ENCODE measurements around the gene ATP10A. TPM values are rescaled to one million over a fixed set of nuclear protein-coding genes. Genes with fewer than 3 reads are reported as not detected.

The ATP10A gene
- total RNA-seq, 1 experiment from 2014 or later: 2.1 TPM

DNA sequence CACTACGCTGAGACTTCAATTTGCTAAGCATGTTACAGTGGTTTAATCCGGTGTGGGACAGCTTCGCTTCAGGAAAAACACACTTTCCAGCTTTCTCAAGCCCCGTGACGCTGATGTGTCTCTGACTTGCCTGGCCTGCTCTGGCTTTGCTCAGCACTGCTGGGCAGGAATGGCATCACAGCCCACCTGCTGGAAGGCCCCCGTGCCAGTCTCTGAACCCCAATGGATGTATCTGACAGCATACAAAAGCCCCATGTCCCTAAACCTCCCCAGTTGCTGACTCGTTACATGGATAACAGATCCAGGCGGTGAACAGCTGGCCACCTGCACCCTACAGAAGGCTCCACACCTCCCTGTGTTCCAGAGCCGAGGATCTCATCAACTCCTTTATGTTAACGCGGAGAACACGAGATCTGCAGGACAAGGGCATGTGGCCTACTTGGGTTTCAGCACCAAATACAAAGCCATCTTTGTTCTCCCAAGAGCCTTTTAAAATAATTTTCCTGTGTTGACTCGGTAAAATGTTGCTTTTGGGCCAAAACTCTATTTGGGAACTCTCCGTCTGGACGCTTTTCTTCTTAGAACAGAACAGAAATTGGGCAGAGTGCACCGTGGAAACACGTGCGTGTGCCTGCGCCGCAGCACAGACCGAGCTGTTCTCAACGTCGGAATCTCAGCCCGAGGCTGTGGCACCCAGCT is 61.4 kb downstream of the ATP10A start (continued):
- TF ChIP-seq, protein P1, sequence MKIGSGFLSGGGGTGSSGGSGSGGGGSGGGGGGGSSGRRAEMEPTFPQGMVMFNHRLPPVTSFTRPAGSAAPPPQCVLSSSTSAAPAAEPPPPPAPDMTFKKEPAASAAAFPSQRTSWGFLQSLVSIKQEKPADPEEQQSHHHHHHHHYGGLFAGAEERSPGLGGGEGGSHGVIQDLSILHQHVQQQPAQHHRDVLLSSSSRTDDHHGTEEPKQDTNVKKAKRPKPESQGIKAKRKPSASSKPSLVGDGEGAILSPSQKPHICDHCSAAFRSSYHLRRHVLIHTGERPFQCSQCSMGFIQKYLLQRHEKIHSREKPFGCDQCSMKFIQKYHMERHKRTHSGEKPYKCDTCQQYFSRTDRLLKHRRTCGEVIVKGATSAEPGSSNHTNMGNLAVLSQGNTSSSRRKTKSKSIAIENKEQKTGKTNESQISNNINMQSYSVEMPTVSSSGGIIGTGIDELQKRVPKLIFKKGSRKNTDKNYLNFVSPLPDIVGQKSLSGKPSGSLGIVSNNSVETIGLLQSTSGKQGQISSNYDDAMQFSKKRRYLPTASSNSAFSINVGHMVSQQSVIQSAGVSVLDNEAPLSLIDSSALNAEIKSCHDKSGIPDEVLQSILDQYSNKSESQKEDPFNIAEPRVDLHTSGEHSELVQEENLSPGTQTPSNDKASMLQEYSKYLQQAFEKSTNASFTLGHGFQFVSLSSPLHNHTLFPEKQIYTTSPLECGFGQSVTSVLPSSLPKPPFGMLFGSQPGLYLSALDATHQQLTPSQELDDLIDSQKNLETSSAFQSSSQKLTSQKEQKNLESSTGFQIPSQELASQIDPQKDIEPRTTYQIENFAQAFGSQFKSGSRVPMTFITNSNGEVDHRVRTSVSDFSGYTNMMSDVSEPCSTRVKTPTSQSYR (CRISPR knock-in tag; IDR thresholded peaks at IDR 0.05): no peak
- TF ChIP-seq NFATC4 (CRISPR knock-in tag; IDR thresholded peaks at IDR 0.05) (no peak), GABPB1 (CRISPR knock-in tag; IDR thresholded peaks at IDR 0.05) (no peak), IRF2 (CRISPR knock-in tag; IDR thresholded peaks at IDR 0.05; ENCODE audit: borderline replicate concordance, low read depth) (no peak), TCF7 (CRISPR knock-in tag; IDR thresholded peaks at IDR 0.05; ENCODE audit: low read depth) (no peak)

DNA sequence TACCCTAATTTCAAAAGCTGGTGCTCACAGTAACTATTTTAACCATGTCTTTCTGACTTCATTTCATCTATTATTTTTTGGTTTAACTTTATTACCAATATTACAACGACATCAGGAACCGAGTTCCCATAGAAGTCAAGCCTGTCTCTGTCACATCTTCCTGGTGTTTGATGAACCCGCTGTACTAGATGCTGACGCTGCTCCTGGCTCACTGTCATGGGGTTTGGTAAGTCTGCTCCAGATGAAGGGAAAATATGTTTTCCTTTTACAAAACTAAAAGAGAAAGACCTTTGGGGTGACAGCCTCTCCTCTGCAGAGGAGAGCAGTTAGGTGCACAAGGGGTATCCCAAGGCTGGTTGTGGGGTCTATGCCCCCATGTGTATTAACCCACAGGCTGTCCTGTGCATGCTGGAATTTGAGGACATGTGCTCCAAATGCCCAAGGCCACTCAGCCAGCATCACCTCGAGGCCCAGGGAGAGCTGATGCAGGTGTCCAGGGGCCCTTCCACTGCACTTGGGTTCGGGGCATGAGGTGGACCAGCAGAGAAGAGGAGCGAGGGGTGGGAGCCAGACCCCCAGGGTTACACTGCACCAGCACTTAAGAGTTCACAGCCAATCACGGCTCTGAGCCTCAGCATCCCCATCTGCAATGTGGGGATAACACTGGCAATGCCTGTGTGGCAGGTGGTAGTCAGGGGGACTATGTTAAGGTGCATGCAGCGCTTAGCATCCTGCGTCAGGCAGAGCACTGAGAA is 62.2 kb downstream of the ATP10A start:
- DNase-seq (ENCODE audit: low spot score) (no peak), ATAC-seq (no peak)
- peaks cover 27% of the 10 kb centered on the region for H3K4me1 Mint-ChIP-seq
- H3K9me3 Mint-ChIP-seq: no peaks in the 10 kb centered on the region
- H3K27ac Mint-ChIP-seq: no peak overlapping the region
- CTCF ChIA-PET: interaction anchor here (1.2 to 2.1 kb wide), 2 partner anchors 17 to 133 kb away, joined by 3 to 12 read pairs; no protein-coding TSS in a partner anchor
- POLR2A ChIA-PET: no interaction called here
- no peaks in the 10 kb centered on the region for H3K36me3 Mint-ChIP-seq
- H3K4me3 Mint-ChIP-seq: no peak overlapping the region
- H3K27me3 Mint-ChIP-seq (ENCODE audit: low read depth): no peaks in the 10 kb centered on the region; the same call in 1 of the 2 replicates
- TF ChIP-seq ZNF138 (CRISPR knock-in tag; conservative IDR thresholded peaks at IDR 0.05) (no peak), ZNF219 (CRISPR knock-in tag; IDR thresholded peaks at IDR 0.05; ENCODE audit: borderline replicate concordance) (no peak), NFYB (CRISPR knock-in tag; conservative IDR thresholded peaks at IDR 0.05; ENCODE audit: low read depth) (no peak), ZNF416 (CRISPR knock-in tag; IDR thresholded peaks at IDR 0.05) (no peak), ZNF396 (CRISPR knock-in tag; IDR thresholded peaks at IDR 0.05; ENCODE audit: borderline replicate concordance) (no peak), EMX1 (CRISPR knock-in tag; IDR thresholded peaks at IDR 0.05) (no peak), NR3C1 (CRISPR knock-in tag; conservative IDR thresholded peaks at IDR 0.05; ENCODE audit: low read depth) (no peak), FOXP1 (CRISPR knock-in tag; IDR thresholded peaks at IDR 0.05; ENCODE audit: borderline replicate concordance) (no peak), CBFB (CRISPR knock-in tag; IDR thresholded peaks at IDR 0.05; ENCODE audit: low read depth) (no peak), MYBL2 (CRISPR knock-in tag; IDR thresholded peaks at IDR 0.05) (no peak)
- TF ChIP-seq, protein P2, sequence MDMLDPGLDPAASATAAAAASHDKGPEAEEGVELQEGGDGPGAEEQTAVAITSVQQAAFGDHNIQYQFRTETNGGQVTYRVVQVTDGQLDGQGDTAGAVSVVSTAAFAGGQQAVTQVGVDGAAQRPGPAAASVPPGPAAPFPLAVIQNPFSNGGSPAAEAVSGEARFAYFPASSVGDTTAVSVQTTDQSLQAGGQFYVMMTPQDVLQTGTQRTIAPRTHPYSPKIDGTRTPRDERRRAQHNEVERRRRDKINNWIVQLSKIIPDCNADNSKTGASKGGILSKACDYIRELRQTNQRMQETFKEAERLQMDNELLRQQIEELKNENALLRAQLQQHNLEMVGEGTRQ (CRISPR knock-in tag; IDR thresholded peaks at IDR 0.05): no peak
- TF ChIP-seq, protein P3, sequence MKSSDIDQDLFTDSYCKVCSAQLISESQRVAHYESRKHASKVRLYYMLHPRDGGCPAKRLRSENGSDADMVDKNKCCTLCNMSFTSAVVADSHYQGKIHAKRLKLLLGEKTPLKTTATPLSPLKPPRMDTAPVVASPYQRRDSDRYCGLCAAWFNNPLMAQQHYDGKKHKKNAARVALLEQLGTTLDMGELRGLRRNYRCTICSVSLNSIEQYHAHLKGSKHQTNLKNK (CRISPR knock-in tag; IDR thresholded peaks at IDR 0.05): no peak
- TF ChIP-seq, protein P4, sequence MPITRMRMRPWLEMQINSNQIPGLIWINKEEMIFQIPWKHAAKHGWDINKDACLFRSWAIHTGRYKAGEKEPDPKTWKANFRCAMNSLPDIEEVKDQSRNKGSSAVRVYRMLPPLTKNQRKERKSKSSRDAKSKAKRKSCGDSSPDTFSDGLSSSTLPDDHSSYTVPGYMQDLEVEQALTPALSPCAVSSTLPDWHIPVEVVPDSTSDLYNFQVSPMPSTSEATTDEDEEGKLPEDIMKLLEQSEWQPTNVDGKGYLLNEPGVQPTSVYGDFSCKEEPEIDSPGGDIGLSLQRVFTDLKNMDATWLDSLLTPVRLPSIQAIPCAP (CRISPR knock-in tag; IDR thresholded peaks at IDR 0.05): no peak
- TF ChIP-seq, protein P5, sequence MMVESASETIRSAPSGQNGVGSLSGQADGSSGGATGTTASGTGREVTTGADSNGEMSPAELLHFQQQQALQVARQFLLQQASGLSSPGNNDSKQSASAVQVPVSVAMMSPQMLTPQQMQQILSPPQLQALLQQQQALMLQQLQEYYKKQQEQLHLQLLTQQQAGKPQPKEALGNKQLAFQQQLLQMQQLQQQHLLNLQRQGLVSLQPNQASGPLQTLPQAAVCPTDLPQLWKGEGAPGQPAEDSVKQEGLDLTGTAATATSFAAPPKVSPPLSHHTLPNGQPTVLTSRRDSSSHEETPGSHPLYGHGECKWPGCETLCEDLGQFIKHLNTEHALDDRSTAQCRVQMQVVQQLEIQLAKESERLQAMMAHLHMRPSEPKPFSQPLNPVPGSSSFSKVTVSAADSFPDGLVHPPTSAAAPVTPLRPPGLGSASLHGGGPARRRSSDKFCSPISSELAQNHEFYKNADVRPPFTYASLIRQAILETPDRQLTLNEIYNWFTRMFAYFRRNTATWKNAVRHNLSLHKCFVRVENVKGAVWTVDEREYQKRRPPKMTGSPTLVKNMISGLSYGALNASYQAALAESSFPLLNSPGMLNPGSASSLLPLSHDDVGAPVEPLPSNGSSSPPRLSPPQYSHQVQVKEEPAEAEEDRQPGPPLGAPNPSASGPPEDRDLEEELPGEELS (CRISPR knock-in tag; IDR thresholded peaks at IDR 0.05): no peak
- TF ChIP-seq, protein P6, sequence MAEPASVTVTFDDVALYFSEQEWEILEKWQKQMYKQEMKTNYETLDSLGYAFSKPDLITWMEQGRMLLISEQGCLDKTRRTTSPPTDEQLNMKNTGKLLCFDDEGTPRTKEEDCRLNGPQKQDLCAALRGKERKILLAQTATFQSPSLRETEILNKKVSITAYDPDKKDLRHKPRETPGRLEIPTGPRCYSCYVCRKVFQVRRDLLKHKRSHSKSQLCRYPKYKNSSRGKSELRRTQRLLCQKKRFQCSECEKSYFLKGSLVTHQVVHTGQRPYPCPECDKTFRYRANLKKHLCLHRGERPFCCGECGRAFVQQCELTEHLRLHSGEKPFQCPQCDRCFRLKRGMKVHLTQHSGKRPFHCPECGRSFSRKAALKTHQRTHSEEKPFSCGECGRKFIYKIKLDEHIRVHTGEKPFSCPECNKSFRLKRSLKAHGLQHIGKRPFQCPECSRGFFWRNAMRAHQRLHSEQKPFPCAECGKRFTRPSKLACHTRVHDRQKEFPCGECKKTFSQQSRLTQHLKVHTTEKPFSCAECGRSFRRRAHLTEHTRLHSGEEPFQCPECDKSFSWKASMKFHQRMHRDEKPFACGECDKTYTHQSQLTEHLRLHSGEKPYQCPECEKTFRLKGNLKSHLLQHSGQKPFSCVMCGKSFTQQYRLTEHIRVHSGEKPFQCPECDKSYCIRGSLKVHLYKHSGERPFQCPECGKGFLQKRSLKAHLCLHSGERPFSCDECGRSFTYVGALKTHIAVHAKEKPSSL (CRISPR knock-in tag; conservative IDR thresholded peaks at IDR 0.05): no peak
- TF ChIP-seq, protein P7, sequence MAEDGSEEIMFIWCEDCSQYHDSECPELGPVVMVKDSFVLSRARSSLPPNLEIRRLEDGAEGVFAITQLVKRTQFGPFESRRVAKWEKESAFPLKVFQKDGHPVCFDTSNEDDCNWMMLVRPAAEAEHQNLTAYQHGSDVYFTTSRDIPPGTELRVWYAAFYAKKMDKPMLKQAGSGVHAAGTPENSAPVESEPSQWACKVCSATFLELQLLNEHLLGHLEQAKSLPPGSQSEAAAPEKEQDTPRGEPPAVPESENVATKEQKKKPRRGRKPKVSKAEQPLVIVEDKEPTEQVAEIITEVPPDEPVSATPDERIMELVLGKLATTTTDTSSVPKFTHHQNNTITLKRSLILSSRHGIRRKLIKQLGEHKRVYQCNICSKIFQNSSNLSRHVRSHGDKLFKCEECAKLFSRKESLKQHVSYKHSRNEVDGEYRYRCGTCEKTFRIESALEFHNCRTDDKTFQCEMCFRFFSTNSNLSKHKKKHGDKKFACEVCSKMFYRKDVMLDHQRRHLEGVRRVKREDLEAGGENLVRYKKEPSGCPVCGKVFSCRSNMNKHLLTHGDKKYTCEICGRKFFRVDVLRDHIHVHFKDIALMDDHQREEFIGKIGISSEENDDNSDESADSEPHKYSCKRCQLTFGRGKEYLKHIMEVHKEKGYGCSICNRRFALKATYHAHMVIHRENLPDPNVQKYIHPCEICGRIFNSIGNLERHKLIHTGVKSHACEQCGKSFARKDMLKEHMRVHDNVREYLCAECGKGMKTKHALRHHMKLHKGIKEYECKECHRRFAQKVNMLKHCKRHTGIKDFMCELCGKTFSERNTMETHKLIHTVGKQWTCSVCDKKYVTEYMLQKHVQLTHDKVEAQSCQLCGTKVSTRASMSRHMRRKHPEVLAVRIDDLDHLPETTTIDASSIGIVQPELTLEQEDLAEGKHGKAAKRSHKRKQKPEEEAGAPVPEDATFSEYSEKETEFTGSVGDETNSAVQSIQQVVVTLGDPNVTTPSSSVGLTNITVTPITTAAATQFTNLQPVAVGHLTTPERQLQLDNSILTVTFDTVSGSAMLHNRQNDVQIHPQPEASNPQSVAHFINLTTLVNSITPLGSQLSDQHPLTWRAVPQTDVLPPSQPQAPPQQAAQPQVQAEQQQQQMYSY (CRISPR knock-in tag; IDR thresholded peaks at IDR 0.05): no peak

Data from WTC11 (cell line).